Body of pancreas (tissue), 4 donors: Measurements from ENCODE around the gene SCYGR8. TPM values are rescaled to one million over a fixed set of nuclear protein-coding genes. Genes with fewer than 3 reads are reported as not detected.

ENCODE experiments used
- ATAC-seq: fragments of 150-250 bp; one replicate; pipeline ENCODE4 v1.9.1; 2016
- DNase-seq, 4 donors: peaks; one replicate each; pipeline ENCODE4 v3.0.0-alpha.2; 2019
- H3K27ac ChIP-seq, 4 donors: fragments of 200-600 bp; sonication (generic); 1 replicate in 3 of 4; 2 replicates in 1 of 4; pipeline versions ENCODE4 v1.5.1 to v1.6.1; 2016 to 2019; ENCODE audit warnings: mild to moderate bottlenecking in 1 of 4, mixed read lengths in 1 of 4, moderate library complexity in 1 of 4
- H3K27me3 ChIP-seq, 2 donors: fragments of 200-600 bp; sonication (generic); one replicate each; pipeline ENCODE4 v1.6.0; 2016; ENCODE audit warnings: mild to moderate bottlenecking in 1 of 2
- H3K36me3 ChIP-seq, 2 donors: fragments of 200-600 bp; sonication (generic); replicated peaks in 1 of 2; 2 replicates each; pipeline ENCODE4 v1.5.1; 2016; ENCODE audit warnings: low read depth in 2 of 2; ENCODE audit not compliant: insufficient read depth in 1 of 2
- H3K4me1 ChIP-seq: fragments of 200-600 bp; sonication (generic); one replicate; pipeline ENCODE4 v1.6.0; 2016
- H3K4me3 ChIP-seq, 2 donors: fragments of 200-600 bp; sonication (generic); 1 replicate in 1 of 2; 2 replicates in 1 of 2; pipeline ENCODE4 v1.5.1; 2016 to 2019
- H3K9me3 ChIP-seq, 3 donors: fragments of 200-600 bp; sonication (generic); 1 replicate in 2 of 3; 2 replicates in 1 of 3; pipeline ENCODE4 v1.5.1; 2016
- CTCF ChIP-seq, 7 experiments: fragments of 450-650 bp in 4 of 7; fragments of 200-600 bp in 3 of 7; sonication (generic) in 3 of 7; IDR thresholded peaks; one replicate each; pipeline ENCODE4 v1.5.1; 2016 to 2019; ENCODE audit warnings: antibody characterized with exemption in 7 of 7
- POLR2A ChIP-seq, 3 donors: fragments of 450-650 bp; IDR thresholded peaks; one replicate each; pipeline ENCODE4 v1.6.1; 2016; ENCODE audit warnings: antibody characterized with exemption in 3 of 3, mild to moderate bottlenecking in 2 of 3
- WGBS, 2 donors: methylation state at CpG; one replicate each; pipeline ENCODE4 v1.1.5; 2017; 5-methylcytosine and 5-hydroxymethylcytosine counted together
- intact Hi-C: fragments of 100-400 bp; cut with DNase I; formaldehyde crosslinking; loops from one replicate; pipeline ENCODE4 v1.15.1; 2023
- total RNA-seq, 2 donors: library from RNA; depleted of rRNA; stranded (reverse); fragments of >200 nt; gene quantifications; one replicate each; pipeline ENCODE4 v1.1.0, GENCODE V29; 2016

The SCYGR8 gene
- total RNA-seq, 2 donors from 2014 or later: not detected

- no peaks in the 10 kb centered on the region for H3K27me3 ChIP-seq
- H3K27ac ChIP-seq: no peak overlapping the region
- no peak overlapping the region for H3K4me3 ChIP-seq
- no peaks in the 10 kb centered on the region for H3K36me3 ChIP-seq
- intact Hi-C loops: no loop called here
- DNase-seq (no peak), ATAC-seq (no peak)
- WGBS, 2 donors: 68 to 76% methylated on average over 8 of the region's 8 CpGs
- H3K4me1 ChIP-seq: no peaks in the 10 kb centered on the region
- H3K9me3 ChIP-seq: no peaks in the 10 kb centered on the region
- TF ChIP-seq POLR2A (IDR thresholded peaks at IDR 0.05): no peak
- no peak for TF ChIP-seq CTCF (IDR thresholded peaks at IDR 0.05)
Observed at GRCh38 chr2:227781841-227782240, 36.1 kb downstream of the SCYGR8 start.

GRCh38 chr2:227782804-227783203 lies 37.1 kb downstream of the SCYGR8 start:
- no peak overlapping the region for H3K27ac ChIP-seq
- intact Hi-C loops: no loop called here
- no peak for ATAC-seq

GRCh38 chr2:227783404-227784138 lies 37.9 kb downstream of the SCYGR8 start:
- no peak overlapping the region for H3K4me3 ChIP-seq
- no peaks in the 10 kb centered on the region for H3K27me3 ChIP-seq
- ATAC-seq (no peak), DNase-seq (no peak)
- no peak overlapping the region for H3K27ac ChIP-seq
- intact Hi-C loops: no loop called here
- WGBS, 2 donors: 68 to 72% methylated on average over 12 of the region's 12 CpGs
- no peaks in the 10 kb centered on the region for H3K36me3 ChIP-seq
- no peaks in the 10 kb centered on the region for H3K9me3 ChIP-seq
- TF ChIP-seq CTCF (IDR thresholded peaks at IDR 0.05): no peak
- TF ChIP-seq POLR2A (IDR thresholded peaks at IDR 0.05): no peak
- H3K4me1 ChIP-seq: no peaks in the 10 kb centered on the region

More at GRCh38 chr2:227782804-227783203, 37.1 kb downstream of the SCYGR8 start:
- Histone ChIP-seq H3K27me3 (no peaks in the 10 kb centered on the region), H3K4me3 (no peak overlapping the region), H3K36me3 (no peaks in the 10 kb centered on the region), H3K4me1 (no peaks in the 10 kb centered on the region), H3K9me3 (no peaks in the 10 kb centered on the region)
- WGBS, 2 donors: 78 to 79% methylated on average over 5 of the region's 5 CpGs
- no peak for DNase-seq
- TF ChIP-seq CTCF (IDR thresholded peaks at IDR 0.05) (no peak), POLR2A (IDR thresholded peaks at IDR 0.05) (no peak)

- Histone ChIP-seq H3K4me1 (no peaks in the 10 kb centered on the region), H3K27ac (peak overlapping the region in 2 of 4 donors; percentile 13 to 47), H3K36me3 (no peaks in the 10 kb centered on the region), H3K9me3 (no peaks in the 10 kb centered on the region), H3K27me3 (no peaks in the 10 kb centered on the region), H3K4me3 (no peak overlapping the region)
- ATAC-seq: peak; percentile 40
- DNase-seq: no peak
- TF ChIP-seq CTCF (IDR thresholded peaks at IDR 0.05) (no peak), POLR2A (IDR thresholded peaks at IDR 0.05) (no peak)
- intact Hi-C loops: no loop called here
- WGBS, 2 donors: 35 to 41% methylated on average over 1 of the region's 1 CpG
Observed at GRCh38 chr2:227785293-227785692, 39.6 kb downstream of the SCYGR8 start.

- Histone ChIP-seq H3K9me3 (no peaks in the 10 kb centered on the region), H3K4me1 (no peaks in the 10 kb centered on the region), H3K4me3 (no peak overlapping the region), H3K27ac (no peak overlapping the region), H3K36me3 (no peaks in the 10 kb centered on the region), H3K27me3 (no peaks in the 10 kb centered on the region)
- no peak for ATAC-seq
- TF ChIP-seq CTCF (IDR thresholded peaks at IDR 0.05) (no peak), POLR2A (IDR thresholded peaks at IDR 0.05) (no peak)
- no peak for DNase-seq
- intact Hi-C loops: no loop called here
- 59 to 66% methylated on average over 4 of the region's 4 CpGs for WGBS, 2 donors
Observed at GRCh38 chr2:227788561-227789018, 42.9 kb downstream of the SCYGR8 start.
